HG03565 (cell line): ENCODE measurements around the gene CHMP2B.
"Not testable (repeated sequence)": the region's sequence is repeated elsewhere in the genome, so short reads cannot be mapped to it uniquely, and the experiment has no call there.

Source experiments
- ATAC-seq: cut with Tn5 transposase; IDR thresholded peaks from one replicate; pipeline ENCODE4 v1.9.1; 2021; ENCODE audit warnings: mild to moderate bottlenecking, moderate library complexity; ENCODE audit not compliant: unreplicated experiment

Gene CHMP2B

GRCh38 chr3:87229113-87229512 is 2.0 kb downstream of the CHMP2B start:
- no peak for ATAC-seq

GRCh38 chr3:87233805-87234204 is 6.7 kb downstream of the CHMP2B start:
- ATAC-seq = no peak

GRCh38 chr3:87236093-87236492 is 9.0 kb downstream of the CHMP2B start:
- ATAC-seq = no peak

GRCh38 chr3:87246662-87247429 is 19.7 kb downstream of the CHMP2B start:
- ATAC-seq = no peak

GRCh38 chr3:87247430-87247773 is 20.3 kb downstream of the CHMP2B start:
- ATAC-seq = no peak

- ATAC-seq = not testable (repeated sequence)
Measured at GRCh38 chr3:87248231-87248630, 21.1 kb downstream of the CHMP2B start.

- no peak for ATAC-seq
Measured at GRCh38 chr3:87248831-87249230, 21.7 kb downstream of the CHMP2B start.

GRCh38 chr3:87250009-87250408 is 22.9 kb downstream of the CHMP2B start:
- no peak for ATAC-seq

GRCh38 chr3:87260270-87260669 is 33.2 kb downstream of the CHMP2B start:
- peak; percentile 64 for ATAC-seq

- ATAC-seq = no peak
Measured at GRCh38 chr3:87261925-87262324, 34.8 kb downstream of the CHMP2B start.

- ATAC-seq = no peak
Measured at GRCh38 chr3:87267953-87268645, 41.0 kb downstream of the CHMP2B start.

- no peak for ATAC-seq
Measured at GRCh38 chr3:87268646-87269211, 41.6 kb downstream of the CHMP2B start.

- ATAC-seq = no peak
Measured at GRCh38 chr3:87269723-87270122, 42.6 kb downstream of the CHMP2B start.

- no peak for ATAC-seq
Measured at GRCh38 chr3:87270908-87271700, 44.0 kb downstream of the CHMP2B start.

GRCh38 chr3:87272718-87273341 is 45.7 kb downstream of the CHMP2B start:
- ATAC-seq = peak; percentile 93

GRCh38 chr3:87276484-87276883 is 49.4 kb downstream of the CHMP2B start, which contains the start of gene POU1F1:
TSS of gene POU1F1 (minus strand) at chr3:87276584. CDS start at chr3:87276462, 122 bp downstream.
- no peak for ATAC-seq

GRCh38 chr3:87287011-87287410 is 59.9 kb downstream of the CHMP2B start:
- ATAC-seq = peak; percentile 82

GRCh38 chr3:87288446-87288845 is 61.3 kb downstream of the CHMP2B start:
- no peak for ATAC-seq

- peak; percentile 87 for ATAC-seq
Measured at GRCh38 chr3:87298111-87298718, 71.1 kb downstream of the CHMP2B start.

GRCh38 chr3:87305031-87305430 is 77.9 kb downstream of the CHMP2B start:
- not testable (repeated sequence) for ATAC-seq
